ENCODE results near the gene GTF2H1.

DNA sequence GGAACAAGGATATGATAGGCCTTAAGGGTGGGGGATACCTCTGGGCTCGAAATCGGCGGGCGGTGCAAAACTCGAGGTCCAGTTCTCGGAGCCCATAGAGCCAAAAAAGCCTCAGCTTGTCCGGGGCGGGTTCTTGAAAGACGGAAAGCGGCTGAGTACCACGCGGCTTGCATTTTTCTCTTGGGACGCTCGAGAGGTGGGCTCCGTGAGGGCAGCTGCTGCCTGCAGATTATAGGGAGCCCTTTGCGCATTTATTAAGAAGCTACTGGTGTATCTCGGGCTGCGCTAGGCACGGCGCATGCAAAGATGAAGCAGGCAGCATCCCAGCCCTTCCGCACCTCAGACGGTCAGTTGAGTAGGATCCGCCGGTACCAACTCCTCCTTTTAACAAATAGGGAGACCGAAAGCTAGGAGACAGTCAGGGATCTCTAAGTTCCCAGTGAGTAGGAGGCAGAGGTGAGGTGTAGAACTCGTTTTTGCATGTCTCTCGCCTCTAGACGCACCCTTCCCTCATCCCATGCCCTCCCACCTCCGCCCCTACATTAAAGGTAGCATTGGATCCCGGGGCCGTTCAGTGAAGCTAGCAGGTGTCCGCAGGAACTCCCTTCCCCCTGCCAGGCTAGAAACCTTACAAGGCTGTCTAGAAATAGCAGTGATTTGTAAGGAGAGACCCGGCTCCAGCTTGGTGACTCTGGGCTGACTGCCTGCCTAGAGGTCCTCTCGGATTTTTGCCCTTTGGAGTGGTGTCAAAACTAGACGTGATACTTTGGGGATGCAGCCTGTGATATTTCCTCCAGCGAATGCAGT, 72.8 kb downstream of the GTF2H1 start:
- TF ChIP-seq, protein P1, sequence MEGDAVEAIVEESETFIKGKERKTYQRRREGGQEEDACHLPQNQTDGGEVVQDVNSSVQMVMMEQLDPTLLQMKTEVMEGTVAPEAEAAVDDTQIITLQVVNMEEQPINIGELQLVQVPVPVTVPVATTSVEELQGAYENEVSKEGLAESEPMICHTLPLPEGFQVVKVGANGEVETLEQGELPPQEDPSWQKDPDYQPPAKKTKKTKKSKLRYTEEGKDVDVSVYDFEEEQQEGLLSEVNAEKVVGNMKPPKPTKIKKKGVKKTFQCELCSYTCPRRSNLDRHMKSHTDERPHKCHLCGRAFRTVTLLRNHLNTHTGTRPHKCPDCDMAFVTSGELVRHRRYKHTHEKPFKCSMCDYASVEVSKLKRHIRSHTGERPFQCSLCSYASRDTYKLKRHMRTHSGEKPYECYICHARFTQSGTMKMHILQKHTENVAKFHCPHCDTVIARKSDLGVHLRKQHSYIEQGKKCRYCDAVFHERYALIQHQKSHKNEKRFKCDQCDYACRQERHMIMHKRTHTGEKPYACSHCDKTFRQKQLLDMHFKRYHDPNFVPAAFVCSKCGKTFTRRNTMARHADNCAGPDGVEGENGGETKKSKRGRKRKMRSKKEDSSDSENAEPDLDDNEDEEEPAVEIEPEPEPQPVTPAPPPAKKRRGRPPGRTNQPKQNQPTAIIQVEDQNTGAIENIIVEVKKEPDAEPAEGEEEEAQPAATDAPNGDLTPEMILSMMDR (IDR thresholded peaks at IDR 0.05), result no peak
- TF ChIP-seq POLR2A (IDR thresholded peaks at IDR 0.05), result no peak
